ENCODE data around the gene TAS2R8.

DNA sequence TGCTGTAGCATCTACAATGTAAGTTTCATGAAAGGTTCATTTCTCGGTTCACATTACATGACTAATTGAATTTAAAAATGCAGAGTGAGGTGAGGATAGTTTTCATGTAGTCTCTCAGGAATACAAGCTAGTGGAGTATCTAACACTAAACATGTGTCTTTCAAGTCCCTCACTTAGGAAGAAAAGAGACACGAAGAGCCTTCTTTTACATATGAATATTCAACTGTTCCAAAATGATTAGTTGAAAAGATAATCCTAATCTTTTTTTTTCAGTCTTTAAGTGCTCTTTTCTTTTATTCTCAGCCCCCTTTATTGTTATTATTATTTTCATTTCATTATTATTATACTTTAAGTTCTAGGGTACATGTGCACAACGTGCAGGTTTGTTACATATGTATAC, 31.4 kb upstream of the TAS2R8 start:
- TF ChIP-seq, protein P1, sequence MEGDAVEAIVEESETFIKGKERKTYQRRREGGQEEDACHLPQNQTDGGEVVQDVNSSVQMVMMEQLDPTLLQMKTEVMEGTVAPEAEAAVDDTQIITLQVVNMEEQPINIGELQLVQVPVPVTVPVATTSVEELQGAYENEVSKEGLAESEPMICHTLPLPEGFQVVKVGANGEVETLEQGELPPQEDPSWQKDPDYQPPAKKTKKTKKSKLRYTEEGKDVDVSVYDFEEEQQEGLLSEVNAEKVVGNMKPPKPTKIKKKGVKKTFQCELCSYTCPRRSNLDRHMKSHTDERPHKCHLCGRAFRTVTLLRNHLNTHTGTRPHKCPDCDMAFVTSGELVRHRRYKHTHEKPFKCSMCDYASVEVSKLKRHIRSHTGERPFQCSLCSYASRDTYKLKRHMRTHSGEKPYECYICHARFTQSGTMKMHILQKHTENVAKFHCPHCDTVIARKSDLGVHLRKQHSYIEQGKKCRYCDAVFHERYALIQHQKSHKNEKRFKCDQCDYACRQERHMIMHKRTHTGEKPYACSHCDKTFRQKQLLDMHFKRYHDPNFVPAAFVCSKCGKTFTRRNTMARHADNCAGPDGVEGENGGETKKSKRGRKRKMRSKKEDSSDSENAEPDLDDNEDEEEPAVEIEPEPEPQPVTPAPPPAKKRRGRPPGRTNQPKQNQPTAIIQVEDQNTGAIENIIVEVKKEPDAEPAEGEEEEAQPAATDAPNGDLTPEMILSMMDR (IDR thresholded peaks at IDR 0.05): no peak
- no peak for TF ChIP-seq POLR2A (IDR thresholded peaks at IDR 0.05)

Measured in thyroid gland (tissue), 4 donors.